Trophoblast cell (in vitro differentiated cells and primary cell): ENCODE data around the gene LHPP.

Experiments
- DNase-seq, 2 donors: peaks; one replicate each; pipeline ENCODE4 v3.0.0-alpha.2; 2016
- H2AFZ ChIP-seq: 2 replicates; pipeline ENCODE4 v1.6.1; 2013; ENCODE audit warnings: low read length, moderate library complexity, mild to moderate bottlenecking; ENCODE audit not compliant: insufficient read depth, poor library complexity
- H2AK5ac ChIP-seq: 2 replicates; pipeline ENCODE4 v1.6.1; 2013; ENCODE audit warnings: mild to moderate bottlenecking, low read length
- H2BK120ac ChIP-seq: 2 replicates; pipeline ENCODE4 v1.6.1; 2013; ENCODE audit warnings: low read length, mild to moderate bottlenecking, moderate library complexity; ENCODE audit not compliant: insufficient read depth, poor library complexity
- H2BK12ac ChIP-seq: 2 replicates; pipeline ENCODE4 v1.6.1; 2013; ENCODE audit warnings: mild to moderate bottlenecking, low read length, moderate library complexity
- H2BK5ac ChIP-seq: 2 replicates; pipeline ENCODE4 v1.6.1; 2013; ENCODE audit warnings: low read length, low read depth, moderate library complexity, mild to moderate bottlenecking; ENCODE audit not compliant: poor library complexity
- H3K14ac ChIP-seq: 2 replicates; pipeline ENCODE4 v1.6.1; 2013; ENCODE audit warnings: mild to moderate bottlenecking, low read length
- H3K18ac ChIP-seq: 2 replicates; pipeline ENCODE4 v1.6.1; 2013; ENCODE audit warnings: mild to moderate bottlenecking, low read length
- H3K23ac ChIP-seq: 2 replicates; pipeline ENCODE4 v1.6.1; 2013; ENCODE audit warnings: low read length
- H3K27ac ChIP-seq: 2 replicates; pipeline ENCODE4 v1.5.1; 2013; ENCODE audit warnings: low read depth, mild to moderate bottlenecking, inconsistent platforms, low read length, moderate library complexity
- H3K27me3 ChIP-seq: 2 replicates; pipeline ENCODE4 v1.6.1; 2013; ENCODE audit warnings: inconsistent platforms, mild to moderate bottlenecking, low read length, moderate library complexity; ENCODE audit not compliant: insufficient read depth
- H3K36me3 ChIP-seq, 2 experiments: 1 replicate in 1 of 2; 2 replicates in 1 of 2; pipeline ENCODE4 v1.6.1; 2013; ENCODE audit warnings: low read length in 2 of 2, mild to moderate bottlenecking in 2 of 2, moderate library complexity in 1 of 2; ENCODE audit not compliant: insufficient read depth in 2 of 2, control insufficient read depth in 1 of 2
- H3K4ac ChIP-seq: 2 replicates; pipeline ENCODE4 v1.6.1; 2013; ENCODE audit warnings: low read depth, mild to moderate bottlenecking, low read length, moderate library complexity
- H3K4me1 ChIP-seq, 2 experiments: 1 replicate in 1 of 2; 2 replicates in 1 of 2; pipeline ENCODE4 v1.6.1; 2013; ENCODE audit warnings: low read length in 2 of 2, mild to moderate bottlenecking in 2 of 2, moderate library complexity in 1 of 2; ENCODE audit not compliant: insufficient read depth in 2 of 2, control insufficient read depth in 1 of 2
- H3K4me2 ChIP-seq: 2 replicates; pipeline ENCODE4 v1.6.1; 2013; ENCODE audit warnings: inconsistent platforms, mild to moderate bottlenecking, low read length, moderate library complexity
- H3K4me3 ChIP-seq: 2 replicates; pipeline ENCODE4 v1.5.1; 2013; ENCODE audit warnings: mild to moderate bottlenecking, low read depth, low read length, inconsistent platforms
- H3K79me1 ChIP-seq: one replicate; pipeline ENCODE4 v1.6.1; 2013; ENCODE audit warnings: low read length
- H3K79me2 ChIP-seq: 2 replicates; pipeline ENCODE4 v1.6.1; 2013; ENCODE audit warnings: low read length, mild to moderate bottlenecking; ENCODE audit not compliant: control insufficient read depth, insufficient read depth, poor library complexity
- H3K9ac ChIP-seq: 2 replicates; pipeline ENCODE4 v1.6.1; 2013; ENCODE audit warnings: mild to moderate bottlenecking, low read length
- H3K9me3 ChIP-seq: 2 replicates; pipeline ENCODE4 v1.6.1; 2013; ENCODE audit warnings: low read depth, mild to moderate bottlenecking, control low read depth, inconsistent platforms, low read length; ENCODE audit not compliant: insufficient read depth
- H4K12ac ChIP-seq: 2 replicates; pipeline ENCODE4 v1.6.1; 2013; ENCODE audit warnings: low read depth, mild to moderate bottlenecking, low read length, moderate library complexity
- H4K8ac ChIP-seq: 2 replicates; pipeline ENCODE4 v1.6.1; 2013; ENCODE audit warnings: low read depth, mild to moderate bottlenecking, low read length, moderate library complexity
- H4K91ac ChIP-seq: one replicate; pipeline ENCODE4 v1.6.1; 2013; ENCODE audit warnings: low read depth, mild to moderate bottlenecking, low read length, moderate library complexity
- WGBS: extraction: QIAGEN DNeasy Blood & Tissue Kit; methylation state at CpG from one replicate; pipeline ENCODE4 v1.1.7; 2013; ENCODE audit warnings: missing lambda C conversion rate; ENCODE audit not compliant: insufficient read length, insufficient coverage; ENCODE audit errors: extremely low coverage; 5-methylcytosine and 5-hydroxymethylcytosine counted together

LHPP gene

DNA sequence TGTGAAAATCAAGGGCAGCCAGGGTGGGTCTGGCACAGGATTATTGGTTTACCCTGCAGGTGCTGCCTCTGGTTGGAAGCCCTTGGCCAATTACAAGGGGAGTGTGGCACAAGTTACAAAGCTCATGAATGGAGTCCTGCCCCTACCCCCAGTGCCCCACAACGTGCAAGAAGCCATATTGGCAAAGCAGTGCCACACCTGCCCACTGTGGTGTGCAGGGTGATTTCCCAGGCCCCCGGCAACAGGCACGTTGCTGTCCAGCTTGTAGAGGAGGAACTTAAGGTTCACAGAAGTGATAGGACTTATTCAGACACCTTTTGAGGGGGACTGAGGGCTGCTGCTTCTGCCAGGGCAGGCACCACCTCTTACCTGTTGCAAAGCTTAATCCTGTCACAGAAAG, 11.4 kb downstream of the LHPP start:
- H3K14ac ChIP-seq: no peak overlapping the region
- no peak overlapping the region for H4K8ac ChIP-seq
- H3K4me2 ChIP-seq: no peak overlapping the region
- H4K12ac ChIP-seq: no peak overlapping the region
- no peak overlapping the region for H4K91ac ChIP-seq
- H3K4me1 ChIP-seq: peaks cover 0 to 7% of the 10 kb centered on the region in 2 experiments
- H3K27ac ChIP-seq: no peak overlapping the region
- no CpG with 5 or more reads among the region's 3 CpGs for WGBS
- no peak overlapping the region for H3K23ac ChIP-seq
- H3K79me2 ChIP-seq: no peaks in the 10 kb centered on the region
- H2AFZ ChIP-seq: no peak overlapping the region
- H3K9me3 ChIP-seq: no peaks in the 10 kb centered on the region
- H3K4ac ChIP-seq: no peak overlapping the region
- no peak overlapping the region for H2BK5ac ChIP-seq
- H3K36me3 ChIP-seq: no peaks in the 10 kb centered on the region
- H2BK120ac ChIP-seq: no peak overlapping the region
- H3K18ac ChIP-seq: no peak overlapping the region
- no peak for DNase-seq
- H2AK5ac ChIP-seq: no peak overlapping the region
- no peak overlapping the region for H3K4me3 ChIP-seq
- H3K79me1 ChIP-seq: no peaks in the 10 kb centered on the region
- H3K9ac ChIP-seq: no peak overlapping the region
- H2BK12ac ChIP-seq: no peak overlapping the region
- H3K27me3 ChIP-seq: no peaks in the 10 kb centered on the region

DNA sequence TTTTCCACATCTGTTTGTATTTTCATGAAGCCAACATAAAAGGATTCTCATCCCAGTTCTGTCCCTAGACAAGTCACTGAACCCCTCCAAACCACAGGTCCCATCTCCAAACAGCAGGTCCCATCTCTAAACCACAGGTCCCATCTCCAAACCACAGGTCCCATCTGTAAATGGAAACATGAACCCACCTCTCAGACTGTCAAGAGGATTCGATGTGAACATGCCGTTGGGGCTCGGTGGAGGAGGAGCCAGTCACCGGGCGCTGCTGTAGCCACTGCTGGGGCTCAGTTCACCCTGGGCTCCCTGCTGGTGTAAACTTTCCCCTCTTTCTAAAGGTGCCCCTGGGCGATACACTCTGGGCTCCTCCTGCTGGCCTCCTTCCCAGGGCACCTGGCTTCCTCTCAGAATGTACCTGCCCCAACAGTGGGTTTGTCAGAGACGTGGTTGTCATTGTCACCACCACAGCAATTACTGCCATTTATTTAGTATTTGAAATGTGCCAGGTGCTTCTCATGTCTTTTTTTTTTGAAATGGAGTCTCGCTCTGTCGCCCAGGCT, 13.0 kb downstream of the LHPP start:
- H3K4ac ChIP-seq: no peak overlapping the region
- no peak overlapping the region for H4K12ac ChIP-seq
- no peak overlapping the region for H3K27ac ChIP-seq
- DNase-seq: no peak
- peaks cover 0 to 9% of the 10 kb centered on the region in 2 experiments for H3K4me1 ChIP-seq
- no peak overlapping the region for H4K91ac ChIP-seq
- no peaks in the 10 kb centered on the region for H3K36me3 ChIP-seq
- no peaks in the 10 kb centered on the region for H3K27me3 ChIP-seq
- no peak overlapping the region for H3K18ac ChIP-seq
- H2BK5ac ChIP-seq: no peak overlapping the region
- H2AK5ac ChIP-seq: no peak overlapping the region
- H3K79me1 ChIP-seq: no peaks in the 10 kb centered on the region
- no peak overlapping the region for H2AFZ ChIP-seq
- no peak overlapping the region for H4K8ac ChIP-seq
- H2BK120ac ChIP-seq: no peak overlapping the region
- no peaks in the 10 kb centered on the region for H3K9me3 ChIP-seq
- no CpG with 5 or more reads among the region's 9 CpGs for WGBS
- H3K9ac ChIP-seq: no peak overlapping the region
- H3K14ac ChIP-seq: no peak overlapping the region
- H3K79me2 ChIP-seq: no peaks in the 10 kb centered on the region
- H3K4me2 ChIP-seq: no peak overlapping the region
- H2BK12ac ChIP-seq: no peak overlapping the region
- H3K4me3 ChIP-seq: no peak overlapping the region
- no peak overlapping the region for H3K23ac ChIP-seq

DNA sequence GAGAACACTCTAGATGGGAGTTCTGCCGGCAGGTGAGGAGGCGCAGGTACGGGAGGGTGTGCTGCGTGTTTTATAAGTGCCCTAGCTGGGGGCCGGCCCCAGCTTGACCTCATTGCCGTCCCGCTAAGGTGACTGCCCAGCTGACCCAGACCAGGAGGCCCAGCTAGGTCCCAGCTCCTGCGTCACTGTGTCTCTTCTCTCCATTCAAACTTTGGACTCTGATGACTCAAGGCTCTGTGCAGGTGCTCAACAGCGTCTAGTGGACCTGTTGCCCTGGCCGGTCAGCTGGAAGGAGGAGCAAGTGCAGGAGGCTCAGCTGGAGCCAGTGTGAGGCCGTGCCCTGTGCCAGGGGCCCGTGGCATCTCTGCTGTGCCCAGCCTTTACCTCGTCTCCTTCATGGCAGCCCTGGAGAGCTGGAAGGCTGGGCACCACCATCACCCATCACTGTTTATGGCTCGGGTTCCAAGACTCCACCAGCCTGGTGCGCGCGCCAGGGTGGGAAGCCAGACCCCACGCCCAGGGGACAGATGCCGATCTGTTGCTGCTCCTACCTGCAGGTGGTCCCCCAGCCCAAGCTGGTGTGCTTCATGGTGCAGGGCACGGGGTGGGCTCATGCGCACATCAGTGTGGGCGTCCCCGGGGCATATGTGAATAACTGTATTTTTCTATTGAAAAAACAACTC, 14.6 kb downstream of the LHPP start:
- Histone ChIP-seq H2AK5ac (no peak overlapping the region), H2AFZ (no peak overlapping the region), H3K27ac (no peak overlapping the region), H3K4ac (no peak overlapping the region), H2BK12ac (no peak overlapping the region), H4K8ac (no peak overlapping the region), H3K4me2 (no peak overlapping the region), H4K91ac (no peak overlapping the region), H2BK5ac (no peak overlapping the region), H3K9ac (no peak overlapping the region), H3K4me1 (peaks cover 0 to 15% of the 10 kb centered on the region in 2 experiments), H3K23ac (no peak overlapping the region), H3K9me3 (no peaks in the 10 kb centered on the region), H3K14ac (no peak overlapping the region), H4K12ac (no peak overlapping the region), H3K79me1 (no peaks in the 10 kb centered on the region), H3K4me3 (no peak overlapping the region), H3K79me2 (no peaks in the 10 kb centered on the region), H3K27me3 (no peaks in the 10 kb centered on the region), H3K18ac (no peak overlapping the region), H3K36me3 (no peaks in the 10 kb centered on the region), H2BK120ac (no peak overlapping the region)
- peak in 1 of 2 donors; percentile 45 for DNase-seq
- WGBS: no CpG with 5 or more reads among the region's 23 CpGs

DNA sequence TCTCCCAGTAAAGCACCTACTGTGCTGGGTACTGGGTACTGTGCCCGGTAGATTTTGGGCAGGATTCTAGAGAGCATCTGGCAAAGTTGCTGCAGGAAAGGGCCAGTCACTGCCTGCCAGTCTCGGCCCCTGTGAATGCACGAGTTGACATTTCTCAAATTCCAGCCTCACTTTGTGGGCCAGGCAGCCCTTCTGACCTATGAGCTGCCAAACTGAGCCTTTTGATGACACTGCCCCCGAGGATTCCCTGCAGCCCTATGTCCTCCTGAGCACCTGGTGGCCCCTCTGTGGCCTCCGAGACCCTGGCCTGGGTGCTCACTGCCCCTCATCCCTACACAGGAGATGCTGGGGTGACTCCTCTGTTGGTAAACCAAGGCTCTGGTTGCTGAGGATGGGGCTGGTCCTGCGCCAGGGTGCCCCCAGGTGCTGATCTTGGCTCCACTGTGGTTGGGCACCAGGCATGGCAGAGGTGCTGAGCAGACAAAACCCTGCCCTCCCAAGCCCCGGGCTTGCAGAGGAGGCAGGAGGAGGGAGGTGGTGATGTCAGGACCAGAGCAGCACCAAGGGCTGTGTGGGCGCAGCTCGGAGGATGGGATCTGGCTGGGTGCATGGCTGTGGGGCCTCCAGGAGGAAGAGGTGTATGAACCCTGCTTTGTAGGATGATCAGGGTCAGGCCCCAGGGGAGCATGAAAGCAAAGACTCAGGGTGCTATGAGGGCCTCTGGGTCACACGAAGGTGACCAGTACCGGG, 16.2 kb downstream of the LHPP start:
- Histone ChIP-seq H4K12ac (no peak overlapping the region), H2AFZ (no peak overlapping the region), H3K79me1 (no peaks in the 10 kb centered on the region), H3K36me3 (no peaks in the 10 kb centered on the region), H3K14ac (no peak overlapping the region), H2BK12ac (no peak overlapping the region), H3K9me3 (no peaks in the 10 kb centered on the region), H3K27me3 (no peaks in the 10 kb centered on the region), H2BK120ac (no peak overlapping the region), H2BK5ac (no peak overlapping the region), H3K4me3 (no peak overlapping the region), H3K4ac (no peak overlapping the region), H3K4me2 (no peak overlapping the region), H3K23ac (no peak overlapping the region), H3K18ac (no peak overlapping the region), H3K27ac (no peak overlapping the region), H3K79me2 (no peaks in the 10 kb centered on the region), H3K4me1 (peaks cover 3 to 18% of the 10 kb centered on the region in 2 experiments), H2AK5ac (no peak overlapping the region), H4K8ac (no peak overlapping the region), H3K9ac (no peak overlapping the region), H4K91ac (no peak overlapping the region)
- peak in 1 of 2 donors; percentile 73 for DNase-seq
- WGBS: no CpG with 5 or more reads among the region's 11 CpGs
